ENCODE data around the gene ASTN2.

DNA sequence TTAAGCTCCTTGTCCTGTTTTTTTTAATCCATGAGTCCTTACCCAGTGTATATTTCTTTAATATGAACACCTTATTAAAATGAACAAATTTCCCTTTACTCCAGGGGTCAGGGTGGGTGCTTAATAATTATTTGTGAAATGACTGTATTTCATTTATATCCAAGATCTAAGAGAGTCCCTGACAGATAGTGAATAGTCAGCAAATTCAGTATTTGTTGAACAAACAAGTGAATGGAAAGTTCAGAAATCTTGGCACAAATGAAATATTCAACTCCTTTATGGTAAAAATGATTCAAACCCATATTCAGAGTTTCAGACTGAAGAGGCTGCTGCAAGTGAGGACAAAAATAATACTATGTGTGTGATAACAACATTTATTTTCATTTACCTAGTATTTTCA, 59.9 kb downstream of the ASTN2 start:
- TF ChIP-seq, protein P1, sequence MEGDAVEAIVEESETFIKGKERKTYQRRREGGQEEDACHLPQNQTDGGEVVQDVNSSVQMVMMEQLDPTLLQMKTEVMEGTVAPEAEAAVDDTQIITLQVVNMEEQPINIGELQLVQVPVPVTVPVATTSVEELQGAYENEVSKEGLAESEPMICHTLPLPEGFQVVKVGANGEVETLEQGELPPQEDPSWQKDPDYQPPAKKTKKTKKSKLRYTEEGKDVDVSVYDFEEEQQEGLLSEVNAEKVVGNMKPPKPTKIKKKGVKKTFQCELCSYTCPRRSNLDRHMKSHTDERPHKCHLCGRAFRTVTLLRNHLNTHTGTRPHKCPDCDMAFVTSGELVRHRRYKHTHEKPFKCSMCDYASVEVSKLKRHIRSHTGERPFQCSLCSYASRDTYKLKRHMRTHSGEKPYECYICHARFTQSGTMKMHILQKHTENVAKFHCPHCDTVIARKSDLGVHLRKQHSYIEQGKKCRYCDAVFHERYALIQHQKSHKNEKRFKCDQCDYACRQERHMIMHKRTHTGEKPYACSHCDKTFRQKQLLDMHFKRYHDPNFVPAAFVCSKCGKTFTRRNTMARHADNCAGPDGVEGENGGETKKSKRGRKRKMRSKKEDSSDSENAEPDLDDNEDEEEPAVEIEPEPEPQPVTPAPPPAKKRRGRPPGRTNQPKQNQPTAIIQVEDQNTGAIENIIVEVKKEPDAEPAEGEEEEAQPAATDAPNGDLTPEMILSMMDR (IDR thresholded peaks at IDR 0.05; ENCODE audit: low read length) = no peak
- no peak for TF ChIP-seq EZH2 (optimal IDR thresholded peaks at IDR 0.05; ENCODE audit: low read depth, low read length)

Measured in MM.1S (cell line).